Stimulated activated naive CD8-positive, alpha-beta T cell treated with anti-CD3 and anti-CD28 coated beads, Interleukin-15, Interleukin-2, amounts not matched to agents 100 ng/mL and 50 ng/mL, for 24 hours (primary cell): ENCODE results near the gene KCNS1.
"Not testable (repeated sequence)": the region's sequence is repeated elsewhere in the genome, so short reads cannot be mapped to it uniquely, and the experiment has no call there.

Experiments used
- H3K27ac Mint-ChIP-seq: one replicate; pipeline ENCODE4 v1.8.0; 2021; ENCODE audit warnings: mild to moderate bottlenecking, mixed read lengths
- H3K27me3 Mint-ChIP-seq: one replicate; pipeline ENCODE4 v1.8.0; 2021; ENCODE audit warnings: mixed read lengths
- H3K36me3 Mint-ChIP-seq: one replicate; pipeline ENCODE4 v1.8.0; 2021; ENCODE audit warnings: low read depth, mixed read lengths
- H3K4me1 Mint-ChIP-seq: one replicate; pipeline ENCODE4 v1.8.0; 2021; ENCODE audit warnings: low read depth, mixed read lengths
- H3K4me3 Mint-ChIP-seq: one replicate; pipeline ENCODE4 v1.8.0; 2021; ENCODE audit warnings: mild to moderate bottlenecking, mixed read lengths
- H3K9me3 Mint-ChIP-seq: one replicate; pipeline ENCODE4 v1.8.0; 2021; ENCODE audit warnings: mixed read lengths

KCNS1 gene

GRCh38 chr20:45100563-45101245 is at the start of gene KCNS1:
TSS of gene KCNS1 (minus strand) at chr20:45101127. CDS start at chr20:45099236, 1,891 bp downstream.
- Mint-ChIP-seq H3K4me3 (no peak within 1 kb of the TSS), H3K27ac (no peak within 1 kb of the TSS), H3K4me1 (peaks cover 11% of the 10 kb centered on the region), H3K9me3 (no peaks in the 10 kb centered on the region), H3K36me3 (no peaks in the 10 kb centered on the region), H3K27me3 (peaks cover 55% of the 10 kb centered on the region)

GRCh38 chr20:45149062-45149461 is 48.1 kb upstream of the KCNS1 start:
- Mint-ChIP-seq H3K27ac (no peak overlapping the region), H3K27me3 (peaks cover 29% of the 10 kb centered on the region), H3K9me3 (no peaks in the 10 kb centered on the region), H3K36me3 (no peaks in the 10 kb centered on the region), H3K4me1 (no peaks in the 10 kb centered on the region), H3K4me3 (no peak overlapping the region)

- H3K27me3 Mint-ChIP-seq = peaks cover 10% of the 10 kb centered on the region
- no peaks in the 10 kb centered on the region for H3K9me3 Mint-ChIP-seq
- H3K4me3 Mint-ChIP-seq = no peak overlapping the region
Measured at GRCh38 chr20:45140836-45141235, 39.9 kb upstream of the KCNS1 start.

GRCh38 chr20:45139733-45140375 is 38.9 kb upstream of the KCNS1 start:
- H3K9me3 Mint-ChIP-seq, H3K27me3 Mint-ChIP-seq, H3K36me3 Mint-ChIP-seq, H3K27ac Mint-ChIP-seq, H3K4me3 Mint-ChIP-seq, H3K4me1 Mint-ChIP-seq: not testable (repeated sequence)

More at GRCh38 chr20:45140836-45141235, 39.9 kb upstream of the KCNS1 start:
- Mint-ChIP-seq H3K27ac (no peak overlapping the region), H3K4me1 (no peaks in the 10 kb centered on the region), H3K36me3 (no peaks in the 10 kb centered on the region)

- Mint-ChIP-seq H3K27ac (no peak overlapping the region), H3K4me3 (no peak overlapping the region), H3K36me3 (no peaks in the 10 kb centered on the region), H3K9me3 (no peaks in the 10 kb centered on the region), H3K27me3 (peaks cover 7% of the 10 kb centered on the region), H3K4me1 (no peaks in the 10 kb centered on the region)
Measured at GRCh38 chr20:45138561-45139300, 37.8 kb upstream of the KCNS1 start.

- Mint-ChIP-seq H3K4me1 (no peaks in the 10 kb centered on the region), H3K27ac (no peak overlapping the region), H3K27me3 (peaks cover 19% of the 10 kb centered on the region), H3K36me3 (no peaks in the 10 kb centered on the region), H3K9me3 (no peaks in the 10 kb centered on the region), H3K4me3 (no peak overlapping the region)
Measured at GRCh38 chr20:45136911-45137310, 36.0 kb upstream of the KCNS1 start.

GRCh38 chr20:45128099-45128498 is 27.2 kb upstream of the KCNS1 start:
- Mint-ChIP-seq H3K27me3 (peaks cover 66% of the 10 kb centered on the region), H3K4me3 (no peak overlapping the region), H3K36me3 (no peaks in the 10 kb centered on the region), H3K4me1 (no peaks in the 10 kb centered on the region), H3K27ac (no peak overlapping the region), H3K9me3 (no peaks in the 10 kb centered on the region)

- Mint-ChIP-seq H3K36me3 (no peaks in the 10 kb centered on the region), H3K9me3 (no peaks in the 10 kb centered on the region), H3K27me3 (peaks cover 53% of the 10 kb centered on the region), H3K27ac (no peak within 1 kb of the TSS), H3K4me3 (no peak within 1 kb of the TSS), H3K4me1 (no peaks in the 10 kb centered on the region)
Measured at GRCh38 chr20:45124365-45124764, 23.4 kb upstream of the KCNS1 start, which contains the start of gene WFDC12. TSS of gene WFDC12 (minus strand) at chr20:45124465. CDS start at chr20:45124447, 18 bp downstream.

GRCh38 chr20:45121388-45121787 is 20.5 kb upstream of the KCNS1 start:
- H3K4me3 Mint-ChIP-seq = no peak overlapping the region
- H3K4me1 Mint-ChIP-seq = no peaks in the 10 kb centered on the region
- no peaks in the 10 kb centered on the region for H3K36me3 Mint-ChIP-seq
- H3K27ac Mint-ChIP-seq = no peak overlapping the region
- peaks cover 42% of the 10 kb centered on the region for H3K27me3 Mint-ChIP-seq
- no peaks in the 10 kb centered on the region for H3K9me3 Mint-ChIP-seq

GRCh38 chr20:45119556-45120266 is 18.8 kb upstream of the KCNS1 start:
- Mint-ChIP-seq H3K9me3 (no peaks in the 10 kb centered on the region), H3K27me3 (peaks cover 37% of the 10 kb centered on the region), H3K4me1 (peaks cover 6% of the 10 kb centered on the region), H3K36me3 (no peaks in the 10 kb centered on the region), H3K4me3 (no peak overlapping the region), H3K27ac (no peak overlapping the region)

GRCh38 chr20:45118028-45118427 is 17.1 kb upstream of the KCNS1 start:
- Mint-ChIP-seq H3K4me3 (no peak overlapping the region), H3K9me3 (no peaks in the 10 kb centered on the region), H3K36me3 (no peaks in the 10 kb centered on the region), H3K27ac (no peak overlapping the region), H3K4me1 (peaks cover 8% of the 10 kb centered on the region), H3K27me3 (peaks cover 26% of the 10 kb centered on the region)

- Mint-ChIP-seq H3K4me3 (no peak overlapping the region), H3K9me3 (no peaks in the 10 kb centered on the region), H3K36me3 (no peaks in the 10 kb centered on the region), H3K27ac (no peak overlapping the region), H3K27me3 (peaks cover 26% of the 10 kb centered on the region), H3K4me1 (peaks cover 8% of the 10 kb centered on the region)
Measured at GRCh38 chr20:45117581-45117980, 16.7 kb upstream of the KCNS1 start.

- H3K27ac Mint-ChIP-seq = no peak overlapping the region
- H3K36me3 Mint-ChIP-seq = no peaks in the 10 kb centered on the region
- H3K27me3 Mint-ChIP-seq = peaks cover 20% of the 10 kb centered on the region
- H3K9me3 Mint-ChIP-seq = no peaks in the 10 kb centered on the region
- peaks cover 8% of the 10 kb centered on the region for H3K4me1 Mint-ChIP-seq
- no peak overlapping the region for H3K4me3 Mint-ChIP-seq
Measured at GRCh38 chr20:45115829-45116228, 14.9 kb upstream of the KCNS1 start.

- H3K36me3 Mint-ChIP-seq = no peaks in the 10 kb centered on the region
- no peak overlapping the region for H3K4me3 Mint-ChIP-seq
- no peaks in the 10 kb centered on the region for H3K9me3 Mint-ChIP-seq
- H3K27ac Mint-ChIP-seq = no peak overlapping the region
- H3K27me3 Mint-ChIP-seq = peaks cover 16% of the 10 kb centered on the region
- H3K4me1 Mint-ChIP-seq = peaks cover 8% of the 10 kb centered on the region
Measured at GRCh38 chr20:45115386-45115774, 14.5 kb upstream of the KCNS1 start.
